HG03354 (cell line): ENCODE data around the gene PSME1.

ENCODE experiments used
- ATAC-seq: cut with Tn5 transposase; IDR thresholded peaks from one replicate; pipeline ENCODE4 v1.9.1; 2021; ENCODE audit warnings: mild to moderate bottlenecking; ENCODE audit not compliant: unreplicated experiment, poor library complexity, severe bottlenecking

Gene PSME1

GRCh38 chr14:24160850-24161804 is 25.1 kb downstream of the PSME1 start, which contains the start of gene IRF9:
IRF9 (plus strand) TSS chr14:24161265; CDS start chr14:24162145, 880 bp downstream.
- ATAC-seq = peak; percentile 87

- ATAC-seq = no peak
Measured at GRCh38 chr14:24162093-24162492, 26.1 kb downstream of the PSME1 start.

GRCh38 chr14:24164518-24164991 is 28.6 kb downstream of the PSME1 start:
- ATAC-seq = no peak

GRCh38 chr14:24165785-24166184 is 29.8 kb downstream of the PSME1 start:
- no peak for ATAC-seq

- no peak for ATAC-seq
Measured at GRCh38 chr14:24167469-24168114, 31.6 kb downstream of the PSME1 start.

GRCh38 chr14:24171422-24172260 is 35.6 kb downstream of the PSME1 start, which contains the start of gene REC8:
REC8 (plus strand) TSS chr14:24172080; CDS start chr14:24172553, 473 bp downstream.
- ATAC-seq = peak; percentile 88

GRCh38 chr14:24172261-24172860 is 36.4 kb downstream of the PSME1 start:
- no peak for ATAC-seq

GRCh38 chr14:24172871-24173281 is 36.9 kb downstream of the PSME1 start:
- ATAC-seq = no peak

- no peak for ATAC-seq
Measured at GRCh38 chr14:24176599-24176998, 40.6 kb downstream of the PSME1 start.

- ATAC-seq = no peak
Measured at GRCh38 chr14:24177041-24177825, 41.2 kb downstream of the PSME1 start.

GRCh38 chr14:24177891-24178290 is 41.9 kb downstream of the PSME1 start:
- ATAC-seq = no peak

- ATAC-seq = no peak
Measured at GRCh38 chr14:24178399-24179178, 42.6 kb downstream of the PSME1 start.

- ATAC-seq = no peak
Measured at GRCh38 chr14:24179294-24179960, 43.4 kb downstream of the PSME1 start.

GRCh38 chr14:24179961-24180796 is 44.2 kb downstream of the PSME1 start:
- ATAC-seq = no peak

- ATAC-seq = no peak
Measured at GRCh38 chr14:24181371-24182077, 45.5 kb downstream of the PSME1 start.
